AG04450 (cell line): ENCODE measurements around the gene IDH1. TPM values are rescaled to one million over a fixed set of nuclear protein-coding genes. Genes with fewer than 3 reads are reported as not detected.

Experiments used
- CTCF ChIA-PET: fragments of 300-600, 350-600 bp; formaldehyde crosslinking; extraction: SDS; loops from one replicate; lab custom pipeline; 2022; ENCODE audit warnings: antibody characterized with exemption, inconsistent platforms; lab: Charles Lee
- POLR2A ChIA-PET: fragments of 350-600 bp; formaldehyde crosslinking; extraction: SDS; loops from one replicate; lab custom pipeline; 2021; ENCODE audit warnings: antibody characterized with exemption, inconsistent platforms; lab: Yijun Ruan, JAX
- DNase-seq: peaks from one replicate; pipeline ENCODE4 v3.0.0-alpha.2; 2011; ENCODE audit warnings: low read depth, low spot score
- H3K27ac ChIP-seq: one replicate; pipeline ENCODE4 v1.5.1; 2012; ENCODE audit warnings: low read depth, low read length, control low read depth
- H3K27me3 ChIP-seq: one replicate; pipeline ENCODE4 v1.6.0; 2012; ENCODE audit warnings: low read length; ENCODE audit not compliant: control insufficient read depth, insufficient read depth
- H3K4me3 ChIP-seq: 2 replicates; pipeline ENCODE4 v1.5.1; 2011; ENCODE audit warnings: mild to moderate bottlenecking, low read depth, low read length, control low read depth
- H3K9me3 ChIP-seq: 2 replicates; pipeline ENCODE4 v1.5.1; 2012; ENCODE audit warnings: low read length; ENCODE audit not compliant: control insufficient read depth, insufficient read depth
- CTCF ChIP-seq: IDR thresholded peaks from 2 replicates; pipeline ENCODE4 v1.5.1; 2011; ENCODE audit warnings: low read depth, low read length, control low read depth, inconsistent platforms
- polyA plus RNA-seq: library from polyadenylated mRNA; depleted of rRNA; stranded (reverse); fragments of >200 nt; gene quantifications from 2 replicates; pipeline ENCODE4 v1.2.3, GENCODE V29; 2011

IDH1 gene
- polyA plus RNA-seq, 1 experiment = 148 TPM

- ChIA-PET CTCF (no interaction called here), POLR2A (no interaction called here)
- DNase-seq = no peak
- no peak overlapping the region for H3K4me3 ChIP-seq
- H3K27me3 ChIP-seq = no peaks in the 10 kb centered on the region
- no peak overlapping the region for H3K27ac ChIP-seq
- H3K9me3 ChIP-seq = no peaks in the 10 kb centered on the region
- TF ChIP-seq CTCF = no peak
These were observed 41.0 kb upstream of the IDH1 start for GRCh38 chr2:208295834-208296233.

- H3K4me3 ChIP-seq = no peak overlapping the region
- no peaks in the 10 kb centered on the region for H3K27me3 ChIP-seq
- POLR2A ChIA-PET = no interaction called here
- no peak overlapping the region for H3K27ac ChIP-seq
- CTCF ChIA-PET = no interaction called here
- no peak for DNase-seq
- TF ChIP-seq CTCF = no peak
- no peaks in the 10 kb centered on the region for H3K9me3 ChIP-seq
These were observed 39.7 kb upstream of the IDH1 start for GRCh38 chr2:208294482-208295024.

- H3K4me3 ChIP-seq = no peak overlapping the region
These were observed 31.0 kb upstream of the IDH1 start for GRCh38 chr2:208285853-208286252.

GRCh38 chr2:208280933-208281332 is 26.1 kb upstream of the IDH1 start:
- CTCF ChIA-PET = interaction anchor here (1.0 to 1.2 kb wide), 2 partner anchors 10 to 105 kb away, joined by 3 read pairs; no protein-coding TSS in a partner anchor
- DNase-seq = no peak
- no peak for TF ChIP-seq CTCF
- POLR2A ChIA-PET = interaction anchor here (0.5 to 1.0 kb wide), 2 partner anchors 15 to 751 kb away, joined by 3 read pairs; partner anchors contain the start of genes CREB1 and PIKFYVE
- Histone ChIP-seq H3K4me3 (no peak overlapping the region), H3K27me3 (no peaks in the 10 kb centered on the region), H3K9me3 (no peaks in the 10 kb centered on the region), H3K27ac (no peak overlapping the region)

More at GRCh38 chr2:208285853-208286252, 31.0 kb upstream of the IDH1 start:
- CTCF ChIA-PET = no interaction called here
- Histone ChIP-seq H3K9me3 (no peaks in the 10 kb centered on the region), H3K27ac (no peak overlapping the region), H3K27me3 (no peaks in the 10 kb centered on the region)
- DNase-seq = no peak
- no peak for TF ChIP-seq CTCF
- POLR2A ChIA-PET = no interaction called here

GRCh38 chr2:208280234-208280633 is 25.4 kb upstream of the IDH1 start:
- no peak for DNase-seq
- no peak overlapping the region for H3K4me3 ChIP-seq
- CTCF ChIA-PET = interaction anchor here (1.2 kb wide), 2 partner anchors 10 to 104 kb away, joined by 3 to 4 read pairs; no protein-coding TSS in a partner anchor
- POLR2A ChIA-PET = interaction anchor here (1.0 kb wide), 1 partner anchor 14 kb away, joined by 3 read pairs; the partner anchor contains the start of gene PIKFYVE
- TF ChIP-seq CTCF = no peak
- H3K27me3 ChIP-seq = no peaks in the 10 kb centered on the region
- H3K27ac ChIP-seq = no peak overlapping the region
- no peaks in the 10 kb centered on the region for H3K9me3 ChIP-seq
